Loucy (cell line): ENCODE data around the gene CGN.

Experiments used
- CTCF ChIP-seq: fragments of 200-600 bp; sonication (generic); conservative IDR thresholded peaks from 2 replicates; pipeline ENCODE4 v1.5.1; 2014; ENCODE audit warnings: mild to moderate bottlenecking, antibody characterized with exemption, low read length
- EZH2phosphoT487 ChIP-seq: fragments of 200-600 bp; IDR thresholded peaks from 2 replicates; pipeline ENCODE4 v1.6.1; 2018; ENCODE audit warnings: antibody characterized with exemption, mild to moderate bottlenecking, moderate library complexity, borderline replicate concordance

DNA sequence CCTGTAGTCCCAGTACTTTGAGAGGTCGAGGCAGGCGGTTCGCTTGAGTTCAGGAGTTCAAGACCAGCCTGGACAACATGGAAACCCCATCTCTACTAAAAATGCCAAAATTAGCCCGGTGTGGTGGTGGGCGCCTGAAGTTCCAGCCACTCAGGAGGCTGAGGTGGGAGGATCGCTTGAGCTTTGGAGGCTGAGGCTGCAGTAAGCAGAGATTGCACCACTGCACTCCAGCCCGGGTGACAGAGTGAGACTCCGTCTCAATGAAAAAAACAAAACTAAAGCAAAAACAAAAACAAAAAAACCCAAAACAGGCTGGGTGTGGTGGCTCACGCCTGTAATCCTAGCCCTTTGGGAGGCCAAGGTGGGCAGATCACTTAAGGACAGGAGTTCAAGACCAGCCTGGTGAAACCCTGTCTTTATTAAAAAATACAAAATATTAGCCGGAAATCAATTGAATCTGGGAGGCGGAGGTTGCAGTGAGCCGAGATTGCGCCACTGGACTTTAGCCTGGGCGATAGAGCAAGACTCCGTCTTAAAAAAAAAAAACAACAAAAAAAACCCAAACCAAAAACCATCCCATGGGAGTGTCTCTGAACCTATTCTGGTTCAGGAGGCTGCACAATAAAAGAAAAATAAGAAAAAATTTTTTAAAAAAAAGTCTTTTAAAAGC, 1.7 kb upstream of the CGN start:
- TF ChIP-seq CTCF: no peak
- no peak for TF ChIP-seq EZH2phosphoT487
